DMS 273 (cell line): Measurements from ENCODE around the gene MACROD2.
"Not testable (repeated sequence)": the region's sequence is repeated elsewhere in the genome, so short reads cannot be mapped to it uniquely, and the experiment has no call there.

ENCODE experiments used
- DNase-seq: peaks from one replicate; lab custom pipeline; 2025; ENCODE audit not compliant: unreplicated experiment; lab: John Stamatoyannopoulos, UW

MACROD2 gene

GRCh38 chr20:14451458-14451857, 456.1 kb downstream of the MACROD2 start:
- DNase-seq, result no peak

GRCh38 chr20:14453259-14453658, 457.9 kb downstream of the MACROD2 start:
- DNase-seq, result no peak

- no peak for DNase-seq
These were observed 459.0 kb downstream of the MACROD2 start for GRCh38 chr20:14454296-14454695.

- not testable (repeated sequence) for DNase-seq
These were observed 471.9 kb downstream of the MACROD2 start for GRCh38 chr20:14467104-14467827.

GRCh38 chr20:14470231-14470899, 475.0 kb downstream of the MACROD2 start:
- no peak for DNase-seq

GRCh38 chr20:14470977-14471661, 475.8 kb downstream of the MACROD2 start:
- DNase-seq, result no peak

GRCh38 chr20:14477125-14477524, 481.8 kb downstream of the MACROD2 start:
- DNase-seq, result no peak

GRCh38 chr20:14478126-14478525, 482.8 kb downstream of the MACROD2 start:
- DNase-seq, result no peak

- no peak for DNase-seq
These were observed 486.5 kb downstream of the MACROD2 start for GRCh38 chr20:14481863-14482262.

GRCh38 chr20:14488212-14488611, 492.9 kb downstream of the MACROD2 start:
- DNase-seq, result no peak

- DNase-seq, result no peak
These were observed 493.6 kb downstream of the MACROD2 start for GRCh38 chr20:14488756-14489479.

GRCh38 chr20:14489544-14489943, 494.2 kb downstream of the MACROD2 start:
- DNase-seq, result no peak

- DNase-seq, result peak; percentile 54
These were observed 496.1 kb downstream of the MACROD2 start for GRCh38 chr20:14491436-14491835.

- no peak for DNase-seq
These were observed 498.1 kb downstream of the MACROD2 start for GRCh38 chr20:14493408-14493807.

GRCh38 chr20:14494355-14494754, 499.0 kb downstream of the MACROD2 start:
- DNase-seq, result no peak

- no peak for DNase-seq
These were observed 499.8 kb downstream of the MACROD2 start for GRCh38 chr20:14495066-14495465.

GRCh38 chr20:14497004-14497403, 501.7 kb downstream of the MACROD2 start:
- no peak for DNase-seq

- DNase-seq, result peak; percentile 75
These were observed 503.5 kb downstream of the MACROD2 start for GRCh38 chr20:14498772-14499171.

GRCh38 chr20:14505476-14505875, 510.2 kb downstream of the MACROD2 start:
- DNase-seq, result peak; percentile 9

- DNase-seq, result no peak
These were observed 512.4 kb downstream of the MACROD2 start for GRCh38 chr20:14507711-14508110.

- no peak for DNase-seq
These were observed 515.0 kb downstream of the MACROD2 start for GRCh38 chr20:14510341-14510740.
